CD14-positive monocyte (primary cell): ENCODE measurements around the gene BMPR1B. TPM values are rescaled to one million over a fixed set of nuclear protein-coding genes. Genes with fewer than 3 reads are reported as not detected.

Experiments used
- DNase-seq, 3 donors: peaks; one replicate each; pipeline ENCODE4 v3.0.0-alpha.2; 2011 to 2022
- H2AFZ ChIP-seq: 2 replicates; pipeline ENCODE4 v1.6.0; 2012; ENCODE audit warnings: mild to moderate bottlenecking, low read depth, low read length, inconsistent platforms; ENCODE audit not compliant: insufficient read depth, poor library complexity, severe bottlenecking
- H3K27ac ChIP-seq, 2 donors: 1 replicate in 1 of 2; 2 replicates in 1 of 2; pipeline ENCODE4 v1.5.1; 2012 to 2013; ENCODE audit warnings: low read length in 2 of 2, control low read depth in 1 of 2, inconsistent platforms in 1 of 2, low read depth in 1 of 2, mild to moderate bottlenecking in 1 of 2
- H3K27me3 ChIP-seq, 2 donors: one replicate each; pipeline versions ENCODE4 v1.6.0 to v1.6.1; 2011 to 2013; ENCODE audit warnings: low read length in 2 of 2; ENCODE audit not compliant: control insufficient read depth in 2 of 2, insufficient read depth in 2 of 2
- H3K36me3 ChIP-seq, 2 donors: replicated peaks in 1 of 2; 1 replicate in 1 of 2; 2 replicates in 1 of 2; pipeline versions ENCODE4 v1.5.1 to v1.6.1; 2012 to 2013; ENCODE audit warnings: low read length in 2 of 2, control low read depth in 1 of 2, inconsistent platforms in 1 of 2, mild to moderate bottlenecking in 1 of 2; ENCODE audit not compliant: insufficient read depth in 2 of 2, control insufficient read depth in 1 of 2
- H3K4me1 ChIP-seq, 2 donors: 1 replicate in 1 of 2; 2 replicates in 1 of 2; pipeline versions ENCODE4 v1.5.1 to v1.6.1; 2012 to 2013; ENCODE audit warnings: low read length in 2 of 2, control low read depth in 1 of 2, inconsistent platforms in 1 of 2, mild to moderate bottlenecking in 1 of 2, moderate library complexity in 1 of 2; ENCODE audit not compliant: insufficient read depth in 2 of 2, control insufficient read depth in 1 of 2
- H3K4me2 ChIP-seq: replicated peaks from 2 replicates; pipeline ENCODE3; 2012; ENCODE audit warnings: low read length, moderate library complexity, mild to moderate bottlenecking; ENCODE audit not compliant: poor library complexity, severe bottlenecking; ENCODE audit errors: extremely low read depth
- H3K4me3 ChIP-seq, 3 experiments: fragments of 200-600 bp in 1 of 3; sonication (generic) in 1 of 3; replicated peaks in 1 of 3; 1 replicate in 2 of 3; 2 replicates in 1 of 3; pipeline ENCODE4 v1.5.1; 2011 to 2013; ENCODE audit warnings: low read length in 3 of 3, mild to moderate bottlenecking in 3 of 3, control low read depth in 2 of 3, low read depth in 2 of 3, inconsistent platforms in 1 of 3, moderate library complexity in 1 of 3
- H3K79me2 ChIP-seq: 2 replicates; pipeline ENCODE4 v1.6.0; 2012; ENCODE audit warnings: mild to moderate bottlenecking, control low read depth, inconsistent platforms, low read length, moderate library complexity; ENCODE audit not compliant: insufficient read depth
- H3K9ac ChIP-seq: 2 replicates; pipeline ENCODE4 v1.6.0; 2017; ENCODE audit warnings: low read length, mild to moderate bottlenecking; ENCODE audit not compliant: insufficient read depth, poor library complexity, severe bottlenecking
- H3K9me3 ChIP-seq, 2 donors: replicated peaks in 1 of 2; 1 replicate in 1 of 2; 2 replicates in 1 of 2; pipeline versions ENCODE4 v1.5.1 to v1.6.1; 2012 to 2013; ENCODE audit warnings: low read length in 2 of 2, control low read depth in 1 of 2; ENCODE audit not compliant: control insufficient read depth in 1 of 2, insufficient read depth in 1 of 2
- H4K20me1 ChIP-seq: 2 replicates; pipeline ENCODE4 v1.6.0; 2012; ENCODE audit warnings: mild to moderate bottlenecking, low read length, control low read depth, moderate library complexity; ENCODE audit not compliant: insufficient read depth
- H3K27ac Mint-ChIP-seq, 7 donors: one replicate each; pipeline ENCODE4 v1.8.0; 2020; ENCODE audit warnings: mild to moderate bottlenecking in 7 of 7, mixed read lengths in 7 of 7, moderate library complexity in 6 of 7, inconsistent platforms in 2 of 7
- H3K27me3 Mint-ChIP-seq, 3 donors: one replicate each; pipeline ENCODE4 v1.8.0; 2021 to 2022; ENCODE audit warnings: low read depth in 3 of 3, mild to moderate bottlenecking in 3 of 3, mixed read lengths in 3 of 3, moderate library complexity in 3 of 3, inconsistent platforms in 1 of 3
- H3K36me3 Mint-ChIP-seq, 2 donors: one replicate each; pipeline ENCODE4 v1.8.0; 2020; ENCODE audit warnings: mixed read lengths in 2 of 2, inconsistent platforms in 1 of 2, mild to moderate bottlenecking in 1 of 2
- H3K4me1 Mint-ChIP-seq: one replicate; pipeline ENCODE4 v1.8.0; 2020; ENCODE audit warnings: mild to moderate bottlenecking, mixed read lengths
- H3K4me3 Mint-ChIP-seq, 2 donors: one replicate each; pipeline ENCODE4 v1.8.0; 2020; ENCODE audit warnings: mild to moderate bottlenecking in 2 of 2, mixed read lengths in 2 of 2, moderate library complexity in 1 of 2
- H3K9me3 Mint-ChIP-seq, 7 donors: one replicate each; pipeline ENCODE4 v1.8.0; 2020 to 2022; ENCODE audit warnings: mixed read lengths in 7 of 7, mild to moderate bottlenecking in 6 of 7, moderate library complexity in 6 of 7, inconsistent platforms in 2 of 7
- CTCF ChIP-seq: fragments of 200-600 bp; IDR thresholded peaks from one replicate; pipeline ENCODE4 v1.8.0; 2022; ENCODE audit warnings: antibody characterized with exemption, mild to moderate bottlenecking
- WGBS: methylation state at CpG from one replicate; pipeline ENCODE4 v1.1.5; 2013; ENCODE audit warnings: missing lambda C conversion rate; ENCODE audit not compliant: insufficient coverage; 5-methylcytosine and 5-hydroxymethylcytosine counted together
- intact Hi-C, 2 donors: fragments of 100-400 bp; cut with micrococcal nuclease; formaldehyde crosslinking; loops; one replicate each; pipeline versions ENCODE4 v1.15.0 to v1.15.1; 2023
- polyA plus RNA-seq, 3 donors: library from polyadenylated mRNA; depleted of rRNA in 1 of 3; unstranded in 2 of 3; stranded (reverse) in 1 of 3; fragments of 300-500 nt in 2 of 3; fragments of >200 nt in 1 of 3; fragmentation: Illumina TruSeq in 2 of 3; gene quantifications; 1 replicate in 2 of 3; 2 replicates in 1 of 3; pipeline ENCODE4 v1.2.3, GENCODE V29; 2012 to 2021

The BMPR1B gene
- polyA plus RNA-seq, 3 donors = not detected

GRCh38 chr4:95122001-95122400 lies 364.2 kb downstream of the BMPR1B start:
- Histone ChIP-seq H4K20me1 (no peaks in the 10 kb centered on the region), H3K9ac (no peak overlapping the region), H2AFZ (no peak overlapping the region), H3K4me3 (no peak overlapping the region), H3K4me2 (no peak overlapping the region), H3K79me2 (no peaks in the 10 kb centered on the region), H3K27ac (no peak overlapping the region), H3K27me3 (no peaks in the 10 kb centered on the region), H3K9me3 (no peaks in the 10 kb centered on the region), H3K36me3 (no peaks in the 10 kb centered on the region), H3K4me1 (no peaks in the 10 kb centered on the region)
- no peaks in the 10 kb centered on the region for H3K27me3 Mint-ChIP-seq
- no peaks in the 10 kb centered on the region for H3K4me1 Mint-ChIP-seq
- TF ChIP-seq CTCF = no peak
- 85% methylated on average over 8 of the region's 9 CpGs for WGBS
- H3K36me3 Mint-ChIP-seq = no peaks in the 10 kb centered on the region
- H3K27ac Mint-ChIP-seq = no peak overlapping the region
- H3K4me3 Mint-ChIP-seq = no peak overlapping the region
- DNase-seq = no peak
- intact Hi-C loops = no loop called here
- peaks cover 0 to 4% (median 0%) of the 10 kb centered on the region in 7 donors for H3K9me3 Mint-ChIP-seq

- no peaks in the 10 kb centered on the region for H3K27me3 ChIP-seq
- no peaks in the 10 kb centered on the region for H3K9me3 ChIP-seq
- H3K9me3 Mint-ChIP-seq = peaks cover 0 to 4% (median 0%) of the 10 kb centered on the region in 7 donors
- H3K36me3 Mint-ChIP-seq = no peaks in the 10 kb centered on the region
- intact Hi-C loops = no loop called here
- H3K4me2 ChIP-seq = no peak overlapping the region
- WGBS = 57% methylated on average over 1 of the region's 4 CpGs
- H4K20me1 ChIP-seq = no peaks in the 10 kb centered on the region
- no peaks in the 10 kb centered on the region for H3K36me3 ChIP-seq
- H3K4me1 Mint-ChIP-seq = peaks cover 4% of the 10 kb centered on the region
- no peaks in the 10 kb centered on the region for H3K27me3 Mint-ChIP-seq
- no peaks in the 10 kb centered on the region for H3K79me2 ChIP-seq
- H2AFZ ChIP-seq = no peak overlapping the region
- no peak for TF ChIP-seq CTCF
- no peak overlapping the region for H3K27ac ChIP-seq
- no peak overlapping the region for H3K4me3 Mint-ChIP-seq
- no peak for DNase-seq
- H3K4me1 ChIP-seq = peaks cover 0 to 3% of the 10 kb centered on the region in 2 donors
- H3K27ac Mint-ChIP-seq = no peak overlapping the region
- no peak overlapping the region for H3K4me3 ChIP-seq
- H3K9ac ChIP-seq = no peak overlapping the region
Measured at GRCh38 chr4:95124906-95125504, 367.2 kb downstream of the BMPR1B start.
